Measurements from ENCODE around the gene CDSN.

DNA sequence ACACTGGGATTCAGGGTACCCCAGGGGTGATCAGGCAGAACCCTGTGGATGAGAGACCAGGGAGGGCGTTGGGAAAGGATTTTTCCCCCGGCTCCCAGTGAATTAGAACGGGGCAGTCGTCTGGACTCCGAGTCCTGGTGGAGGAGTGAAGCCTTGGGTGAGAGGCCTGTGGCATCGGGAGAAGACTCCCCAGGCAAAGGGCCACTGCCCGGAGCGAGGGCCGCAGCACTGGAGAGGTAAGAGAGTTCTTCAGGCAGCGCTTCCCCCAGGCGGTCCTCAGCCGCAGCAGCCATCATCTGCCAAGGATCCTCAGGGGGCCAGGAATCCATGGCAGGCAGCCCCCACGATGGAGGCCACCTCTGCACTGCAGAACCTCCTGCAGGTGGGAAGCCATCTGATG is 8.5 kb downstream of the CDSN start:
- no peak for TF ChIP-seq EZH2phosphoT487 (IDR thresholded peaks at IDR 0.05; ENCODE audit: unreplicated experiment)
- no peak for TF ChIP-seq CTCF (conservative IDR thresholded peaks at IDR 0.05; ENCODE audit: low read depth in 2 of 2)
- TF ChIP-seq ZNF331 (CRISPR knock-in tag; IDR thresholded peaks at IDR 0.05; ENCODE audit: low read depth), result no peak
- no peak for TF ChIP-seq POLR2AphosphoS5 (IDR thresholded peaks at IDR 0.05; ENCODE audit: low read depth)
- TF ChIP-seq, protein P1, sequence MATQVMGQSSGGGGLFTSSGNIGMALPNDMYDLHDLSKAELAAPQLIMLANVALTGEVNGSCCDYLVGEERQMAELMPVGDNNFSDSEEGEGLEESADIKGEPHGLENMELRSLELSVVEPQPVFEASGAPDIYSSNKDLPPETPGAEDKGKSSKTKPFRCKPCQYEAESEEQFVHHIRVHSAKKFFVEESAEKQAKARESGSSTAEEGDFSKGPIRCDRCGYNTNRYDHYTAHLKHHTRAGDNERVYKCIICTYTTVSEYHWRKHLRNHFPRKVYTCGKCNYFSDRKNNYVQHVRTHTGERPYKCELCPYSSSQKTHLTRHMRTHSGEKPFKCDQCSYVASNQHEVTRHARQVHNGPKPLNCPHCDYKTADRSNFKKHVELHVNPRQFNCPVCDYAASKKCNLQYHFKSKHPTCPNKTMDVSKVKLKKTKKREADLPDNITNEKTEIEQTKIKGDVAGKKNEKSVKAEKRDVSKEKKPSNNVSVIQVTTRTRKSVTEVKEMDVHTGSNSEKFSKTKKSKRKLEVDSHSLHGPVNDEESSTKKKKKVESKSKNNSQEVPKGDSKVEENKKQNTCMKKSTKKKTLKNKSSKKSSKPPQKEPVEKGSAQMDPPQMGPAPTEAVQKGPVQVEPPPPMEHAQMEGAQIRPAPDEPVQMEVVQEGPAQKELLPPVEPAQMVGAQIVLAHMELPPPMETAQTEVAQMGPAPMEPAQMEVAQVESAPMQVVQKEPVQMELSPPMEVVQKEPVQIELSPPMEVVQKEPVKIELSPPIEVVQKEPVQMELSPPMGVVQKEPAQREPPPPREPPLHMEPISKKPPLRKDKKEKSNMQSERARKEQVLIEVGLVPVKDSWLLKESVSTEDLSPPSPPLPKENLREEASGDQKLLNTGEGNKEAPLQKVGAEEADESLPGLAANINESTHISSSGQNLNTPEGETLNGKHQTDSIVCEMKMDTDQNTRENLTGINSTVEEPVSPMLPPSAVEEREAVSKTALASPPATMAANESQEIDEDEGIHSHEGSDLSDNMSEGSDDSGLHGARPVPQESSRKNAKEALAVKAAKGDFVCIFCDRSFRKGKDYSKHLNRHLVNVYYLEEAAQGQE (IDR thresholded peaks at IDR 0.05; ENCODE audit: unreplicated experiment), result no peak
- TF ChIP-seq EZH2 (IDR thresholded peaks at IDR 0.05; ENCODE audit: low read depth, unreplicated experiment), result no peak
